ENCODE data around the gene ACTR3.

DNA sequence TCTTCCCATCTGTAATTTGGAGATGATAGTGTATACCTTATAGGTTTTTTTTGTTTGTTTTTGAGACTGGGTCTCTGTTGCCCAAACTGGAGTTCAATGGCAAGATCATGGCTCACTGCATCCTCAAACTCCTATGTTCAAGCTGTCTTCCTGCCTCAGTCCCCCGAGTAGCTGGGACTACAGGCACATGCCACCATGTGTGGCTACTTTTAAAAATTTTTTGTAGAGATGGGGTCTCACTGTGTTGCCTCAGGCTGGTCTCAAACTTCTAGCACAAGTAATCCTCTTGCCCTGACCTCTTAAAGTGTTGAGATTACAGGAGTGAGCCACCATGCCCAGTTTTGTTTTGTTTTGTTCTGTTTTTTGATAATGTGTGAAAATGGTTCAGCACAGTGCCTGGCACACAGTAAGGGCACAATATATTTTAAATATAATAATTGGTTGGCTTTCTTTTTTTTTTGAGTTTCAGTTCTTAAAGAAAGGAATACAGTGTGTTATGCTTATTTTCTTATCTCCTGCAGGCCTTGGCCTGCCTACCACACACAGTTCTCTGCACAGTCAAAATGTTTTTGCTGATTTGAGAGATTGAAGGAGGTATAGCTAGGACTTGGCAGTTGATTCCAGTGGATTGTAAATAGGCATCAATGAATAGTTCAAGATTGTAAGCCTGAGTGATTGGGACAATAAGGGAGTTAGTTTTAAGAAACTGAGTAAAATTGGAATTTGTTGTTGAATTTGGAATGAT is 6.1 kb downstream of the ACTR3 start:
- TF ChIP-seq, protein P1, sequence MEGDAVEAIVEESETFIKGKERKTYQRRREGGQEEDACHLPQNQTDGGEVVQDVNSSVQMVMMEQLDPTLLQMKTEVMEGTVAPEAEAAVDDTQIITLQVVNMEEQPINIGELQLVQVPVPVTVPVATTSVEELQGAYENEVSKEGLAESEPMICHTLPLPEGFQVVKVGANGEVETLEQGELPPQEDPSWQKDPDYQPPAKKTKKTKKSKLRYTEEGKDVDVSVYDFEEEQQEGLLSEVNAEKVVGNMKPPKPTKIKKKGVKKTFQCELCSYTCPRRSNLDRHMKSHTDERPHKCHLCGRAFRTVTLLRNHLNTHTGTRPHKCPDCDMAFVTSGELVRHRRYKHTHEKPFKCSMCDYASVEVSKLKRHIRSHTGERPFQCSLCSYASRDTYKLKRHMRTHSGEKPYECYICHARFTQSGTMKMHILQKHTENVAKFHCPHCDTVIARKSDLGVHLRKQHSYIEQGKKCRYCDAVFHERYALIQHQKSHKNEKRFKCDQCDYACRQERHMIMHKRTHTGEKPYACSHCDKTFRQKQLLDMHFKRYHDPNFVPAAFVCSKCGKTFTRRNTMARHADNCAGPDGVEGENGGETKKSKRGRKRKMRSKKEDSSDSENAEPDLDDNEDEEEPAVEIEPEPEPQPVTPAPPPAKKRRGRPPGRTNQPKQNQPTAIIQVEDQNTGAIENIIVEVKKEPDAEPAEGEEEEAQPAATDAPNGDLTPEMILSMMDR (IDR thresholded peaks at IDR 0.05; ENCODE audit: insufficient read depth, low read length) = no peak
- TF ChIP-seq POLR2AphosphoS5 (IDR thresholded peaks at IDR 0.05; ENCODE audit: low read depth) (no peak), GABPA (IDR thresholded peaks at IDR 0.05; ENCODE audit: low read depth) (no peak), SPI1 (IDR thresholded peaks at IDR 0.05; ENCODE audit: borderline replicate concordance, low read depth) (no peak)
- TF ChIP-seq, protein P2, sequence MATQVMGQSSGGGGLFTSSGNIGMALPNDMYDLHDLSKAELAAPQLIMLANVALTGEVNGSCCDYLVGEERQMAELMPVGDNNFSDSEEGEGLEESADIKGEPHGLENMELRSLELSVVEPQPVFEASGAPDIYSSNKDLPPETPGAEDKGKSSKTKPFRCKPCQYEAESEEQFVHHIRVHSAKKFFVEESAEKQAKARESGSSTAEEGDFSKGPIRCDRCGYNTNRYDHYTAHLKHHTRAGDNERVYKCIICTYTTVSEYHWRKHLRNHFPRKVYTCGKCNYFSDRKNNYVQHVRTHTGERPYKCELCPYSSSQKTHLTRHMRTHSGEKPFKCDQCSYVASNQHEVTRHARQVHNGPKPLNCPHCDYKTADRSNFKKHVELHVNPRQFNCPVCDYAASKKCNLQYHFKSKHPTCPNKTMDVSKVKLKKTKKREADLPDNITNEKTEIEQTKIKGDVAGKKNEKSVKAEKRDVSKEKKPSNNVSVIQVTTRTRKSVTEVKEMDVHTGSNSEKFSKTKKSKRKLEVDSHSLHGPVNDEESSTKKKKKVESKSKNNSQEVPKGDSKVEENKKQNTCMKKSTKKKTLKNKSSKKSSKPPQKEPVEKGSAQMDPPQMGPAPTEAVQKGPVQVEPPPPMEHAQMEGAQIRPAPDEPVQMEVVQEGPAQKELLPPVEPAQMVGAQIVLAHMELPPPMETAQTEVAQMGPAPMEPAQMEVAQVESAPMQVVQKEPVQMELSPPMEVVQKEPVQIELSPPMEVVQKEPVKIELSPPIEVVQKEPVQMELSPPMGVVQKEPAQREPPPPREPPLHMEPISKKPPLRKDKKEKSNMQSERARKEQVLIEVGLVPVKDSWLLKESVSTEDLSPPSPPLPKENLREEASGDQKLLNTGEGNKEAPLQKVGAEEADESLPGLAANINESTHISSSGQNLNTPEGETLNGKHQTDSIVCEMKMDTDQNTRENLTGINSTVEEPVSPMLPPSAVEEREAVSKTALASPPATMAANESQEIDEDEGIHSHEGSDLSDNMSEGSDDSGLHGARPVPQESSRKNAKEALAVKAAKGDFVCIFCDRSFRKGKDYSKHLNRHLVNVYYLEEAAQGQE (IDR thresholded peaks at IDR 0.05; ENCODE audit: insufficient replicate concordance, low read depth) = no peak

Measured in HL-60 (cell line).